CD4-positive, alpha-beta T cell treated with Interleukin-17A for 1 hour (primary cell): ENCODE results near the gene LPCAT3.

ENCODE experiments used
- DNase-seq: peaks from one replicate; pipeline ENCODE4 v3.0.0-alpha.2; 2020

LPCAT3 gene

GRCh38 chr12:6987956-6988553 lies 30.2 kb downstream of the LPCAT3 start:
- no peak for DNase-seq

DNA sequence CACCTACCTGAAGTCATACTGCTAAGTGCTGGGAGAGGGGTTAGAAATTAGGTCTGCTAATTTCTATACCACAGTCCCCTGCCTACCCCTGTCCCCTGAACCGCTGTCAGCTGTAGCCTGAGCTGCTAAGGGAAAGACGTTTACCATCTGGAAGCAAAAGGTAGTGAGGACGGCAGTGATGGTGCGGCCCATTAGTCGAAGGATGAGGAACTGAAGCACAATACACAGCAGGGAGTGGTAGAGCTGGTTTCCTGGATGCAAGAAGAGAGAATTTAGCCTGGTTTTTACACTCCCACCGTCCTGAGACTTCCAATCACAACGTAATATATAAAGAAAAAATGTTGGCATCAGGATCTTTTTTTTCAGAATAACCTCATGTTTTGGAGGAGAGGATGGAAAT lies 35.7 kb downstream of the LPCAT3 start:
- DNase-seq: no peak

- DNase-seq: no peak
Observed at GRCh38 chr12:6981152-6982052, 36.9 kb downstream of the LPCAT3 start.

DNA sequence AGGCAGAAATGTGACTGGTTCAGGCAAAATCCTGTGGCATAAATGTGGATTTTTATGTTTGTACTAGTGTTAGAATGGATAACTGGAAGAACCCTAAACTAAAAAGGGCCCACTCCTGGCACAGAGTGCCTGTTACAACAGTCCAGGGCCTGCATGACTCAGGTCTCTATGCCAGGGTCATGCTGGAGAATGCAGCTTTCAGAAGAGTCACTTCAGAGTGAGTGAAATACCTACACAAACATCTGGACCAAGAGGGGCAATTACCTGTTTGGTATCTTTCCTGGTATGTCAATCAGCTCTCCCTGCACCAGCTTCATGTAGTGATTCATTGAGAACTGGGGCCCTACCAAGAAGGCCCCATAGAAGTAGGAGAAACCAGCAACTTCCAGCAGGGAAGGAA lies 37.5 kb downstream of the LPCAT3 start:
- no peak for DNase-seq

DNA sequence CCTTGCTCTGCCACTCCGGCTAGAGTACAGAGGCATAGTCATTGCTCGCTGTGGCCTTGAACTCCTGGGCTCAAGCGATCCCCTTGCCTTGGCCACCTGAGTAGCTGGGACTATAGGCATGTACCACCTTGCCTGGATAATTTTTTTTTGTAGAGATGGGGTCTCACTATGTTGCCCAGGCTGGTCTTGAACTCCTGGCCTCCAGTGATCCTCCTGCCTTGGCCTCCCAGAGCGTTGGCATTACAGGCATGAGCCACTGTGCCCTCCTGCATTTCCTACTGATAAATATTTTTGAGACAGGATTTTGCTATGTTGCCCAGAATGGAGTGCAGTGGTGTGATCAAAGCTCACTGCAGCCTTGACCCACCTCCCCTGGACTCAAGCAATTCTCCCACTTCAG lies 38.2 kb downstream of the LPCAT3 start:
- no peak for DNase-seq

DNA sequence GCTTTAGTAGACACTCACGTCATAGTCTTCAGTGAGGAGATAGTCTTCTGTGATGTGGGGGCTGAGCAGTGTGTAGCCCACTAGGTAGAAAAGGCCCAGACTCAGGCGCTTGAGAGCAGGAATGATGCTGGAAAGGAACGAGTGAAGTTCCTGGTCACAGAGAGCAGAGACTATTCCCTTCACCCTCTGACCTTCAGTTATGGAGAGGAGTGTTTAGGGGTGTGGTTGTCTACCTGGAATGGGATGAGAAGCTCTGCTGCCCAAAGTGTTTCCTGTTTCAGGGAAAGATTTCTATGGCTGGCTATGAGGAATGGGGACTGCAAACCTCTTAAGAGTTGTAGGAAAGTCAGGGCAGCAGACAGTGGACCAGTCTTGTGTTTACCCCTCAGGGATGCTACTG lies 38.8 kb downstream of the LPCAT3 start:
- no peak for DNase-seq

- DNase-seq: no peak
Observed at GRCh38 chr12:6979021-6979420, 39.3 kb downstream of the LPCAT3 start.

DNA sequence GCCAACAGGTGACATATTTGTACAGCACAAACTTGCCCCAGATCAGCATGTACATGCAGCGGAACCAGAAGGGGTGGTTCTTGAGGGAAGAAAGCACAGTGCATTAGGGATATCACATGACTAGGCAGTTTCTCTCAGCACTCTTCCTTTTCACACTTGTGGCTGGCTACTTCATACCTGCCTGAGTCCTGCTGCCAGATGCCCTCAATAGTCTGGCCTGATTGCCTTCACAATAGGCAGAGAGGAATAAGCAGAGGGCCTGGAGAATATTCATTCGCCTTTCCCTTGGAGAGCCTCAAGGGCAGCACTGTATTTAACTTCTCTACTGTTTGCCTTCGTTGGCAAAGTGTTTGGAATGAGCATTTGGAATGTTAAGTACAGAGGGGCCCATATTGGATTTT lies 39.7 kb downstream of the LPCAT3 start:
- no peak for DNase-seq

DNA sequence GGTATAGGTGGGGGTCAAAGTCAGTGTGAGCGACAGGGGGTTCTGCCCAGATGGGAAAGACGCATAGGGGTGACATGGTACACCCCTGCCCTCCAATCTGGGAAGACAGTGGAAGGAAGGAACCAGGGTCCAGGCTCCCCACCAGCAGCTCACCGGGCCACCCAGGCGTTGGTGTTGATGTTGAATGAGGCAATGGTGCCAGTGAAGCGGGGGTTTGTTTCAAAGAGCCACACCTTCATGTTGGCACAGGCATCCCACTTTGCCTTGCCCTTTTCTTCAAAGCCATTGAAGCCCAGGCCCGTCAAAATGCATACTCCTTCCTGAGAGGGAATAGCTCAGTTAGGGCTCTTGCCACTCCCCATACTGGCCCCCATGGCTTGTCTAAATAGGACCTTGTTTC lies 40.1 kb downstream of the LPCAT3 start:
- DNase-seq: no peak

GRCh38 chr12:6977653-6978052 lies 40.6 kb downstream of the LPCAT3 start:
- DNase-seq: no peak

DNA sequence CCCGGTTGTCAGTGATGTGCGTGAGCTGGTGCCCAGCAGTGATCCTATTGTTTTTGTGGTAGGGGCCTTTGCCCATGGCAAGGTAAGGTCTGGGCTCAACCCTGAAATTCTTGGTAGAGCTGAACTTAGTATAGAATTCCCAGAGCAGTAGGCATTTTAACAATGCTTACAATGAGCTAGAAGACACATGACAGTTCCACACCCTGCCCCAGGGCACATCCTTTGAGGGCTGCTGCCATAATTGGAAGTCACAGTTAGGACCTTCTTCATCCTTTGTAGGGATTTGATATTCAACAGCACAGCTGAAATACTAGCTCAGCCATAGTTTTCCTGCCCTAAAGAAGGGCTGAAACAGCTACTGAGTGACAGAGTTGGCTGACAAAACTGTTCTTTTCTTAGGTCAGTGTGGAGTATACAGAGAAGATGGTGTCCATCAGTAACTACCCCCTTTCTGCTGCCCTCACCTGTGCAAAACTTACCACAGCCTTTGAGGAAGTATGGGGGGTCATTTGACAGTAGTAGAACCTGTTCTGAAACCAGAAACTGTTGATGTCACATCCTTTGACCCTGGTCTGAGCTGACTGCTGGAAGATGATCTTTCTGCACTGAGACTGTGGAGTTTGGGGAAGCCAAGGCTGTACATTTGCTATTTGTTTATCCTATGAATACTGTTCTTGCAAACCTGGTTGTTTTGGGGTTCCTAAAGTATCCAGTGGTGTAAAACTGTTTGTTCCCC lies 42.8 kb downstream of the LPCAT3 start:
- DNase-seq: no peak

GRCh38 chr12:6974180-6974579 lies 44.1 kb downstream of the LPCAT3 start:
- DNase-seq: no peak

GRCh38 chr12:6970096-6970527 lies 48.2 kb downstream of the LPCAT3 start:
- peak; percentile 41 for DNase-seq

- no peak for DNase-seq
Observed at GRCh38 chr12:6968426-6968825, 49.9 kb downstream of the LPCAT3 start.

- no peak for DNase-seq
Observed at GRCh38 chr12:6967651-6968100, 50.6 kb downstream of the LPCAT3 start.

GRCh38 chr12:6966351-6966750 lies 51.9 kb downstream of the LPCAT3 start:
- DNase-seq: no peak

- DNase-seq: no peak
Observed at GRCh38 chr12:6965714-6966113, 52.6 kb downstream of the LPCAT3 start.

DNA sequence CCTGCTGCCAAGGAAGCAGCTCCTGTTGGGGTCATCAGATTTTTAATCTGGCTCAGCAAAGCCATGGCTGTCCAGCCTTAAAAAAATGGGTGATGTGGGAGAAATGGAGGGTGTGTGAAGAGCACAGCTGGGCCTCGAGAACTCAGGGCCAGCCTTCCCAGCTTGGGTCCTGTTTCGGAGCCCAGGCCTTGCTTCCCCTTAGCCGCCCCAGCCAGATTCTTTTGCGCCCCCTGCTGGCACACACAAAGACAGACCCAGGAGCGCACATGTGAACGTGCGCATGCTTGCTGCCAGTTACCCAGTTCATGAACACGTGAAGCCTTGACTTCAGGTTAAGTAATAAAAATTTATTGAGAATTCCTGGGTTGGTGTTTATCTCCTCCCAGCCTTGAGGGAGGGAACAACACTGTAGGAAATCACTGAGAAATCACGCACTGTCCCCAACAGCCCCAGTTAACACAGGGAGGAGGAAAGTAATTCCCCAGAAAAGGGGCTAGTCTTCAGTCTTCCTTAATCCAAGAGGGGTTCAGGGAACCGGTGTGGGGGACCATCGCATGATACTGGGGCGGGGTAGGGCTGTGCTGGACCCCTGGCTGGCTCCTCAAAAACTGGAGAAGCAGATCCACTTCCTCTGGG lies 53.1 kb downstream of the LPCAT3 start:
- DNase-seq: peak; percentile 93

GRCh38 chr12:6964605-6965025 lies 53.7 kb downstream of the LPCAT3 start:
- no peak for DNase-seq

DNA sequence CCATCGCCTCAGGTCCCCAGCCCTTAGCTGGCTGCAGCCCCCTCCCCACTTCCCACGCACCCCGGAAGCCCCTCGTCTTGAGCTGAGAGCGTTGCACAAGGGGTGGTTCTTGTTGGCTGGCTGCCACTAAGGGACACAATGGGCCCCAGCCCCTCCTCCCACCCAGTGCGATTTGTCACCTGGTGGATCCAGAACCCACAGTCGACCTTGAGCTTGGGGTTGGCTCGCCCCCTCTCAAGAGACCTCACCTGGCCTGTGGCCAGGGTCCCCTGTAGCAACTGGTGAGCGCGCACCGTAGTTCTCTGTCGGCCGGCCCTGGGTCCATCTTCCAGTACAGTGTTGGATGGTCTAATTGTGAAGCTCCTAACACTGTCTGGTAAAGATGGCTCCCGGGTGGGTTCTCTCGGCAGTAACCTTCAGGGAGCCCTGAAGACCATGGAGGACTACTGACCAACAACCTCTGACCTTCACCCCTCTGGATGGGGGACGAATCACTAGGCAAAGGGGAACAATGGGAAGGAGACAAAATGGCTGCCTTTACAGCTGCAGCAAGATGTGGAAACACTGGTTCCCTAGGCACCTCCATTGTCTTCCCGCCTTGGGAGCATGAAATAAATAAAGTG lies 54.4 kb downstream of the LPCAT3 start:
- no peak for DNase-seq

DNA sequence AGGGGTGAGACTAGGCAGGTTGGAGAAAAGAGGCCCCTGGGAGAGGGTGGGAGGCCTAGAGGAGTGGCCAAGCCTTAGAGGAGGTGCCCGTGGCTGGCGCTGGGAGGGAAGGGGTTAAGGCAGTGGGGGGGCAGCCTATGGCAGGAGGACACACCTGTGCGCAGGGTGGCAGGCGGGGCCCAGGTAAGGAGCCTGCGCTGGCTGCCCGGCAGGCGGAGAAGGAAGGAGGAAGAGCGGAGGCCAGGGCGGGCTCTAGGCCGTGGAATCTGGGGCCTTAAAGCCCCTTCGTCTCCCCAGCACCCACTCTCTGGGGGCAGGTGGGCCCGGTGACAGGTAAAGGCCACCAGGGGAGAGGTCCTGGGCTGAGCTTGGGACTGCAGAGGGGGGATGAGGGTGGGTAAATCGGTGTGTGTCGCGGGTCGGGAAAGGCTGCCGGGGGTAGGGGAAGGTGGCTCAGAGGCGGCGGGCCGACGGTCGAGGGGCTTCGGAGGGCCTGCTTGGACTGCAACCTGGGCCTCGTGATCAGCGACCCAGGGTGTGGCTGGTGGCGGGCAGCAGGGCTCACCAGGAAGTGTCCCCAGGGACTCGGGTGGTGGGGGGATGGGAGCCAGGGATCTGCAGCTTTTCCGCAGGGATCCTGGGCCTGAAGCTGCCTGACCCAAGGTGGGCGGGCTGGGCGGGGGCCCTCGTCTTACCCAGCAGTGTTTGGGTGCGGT lies 55.1 kb downstream of the LPCAT3 start:
- DNase-seq: no peak
